HepG2 (cell line): ENCODE results near the gene ETFB. TPM values are rescaled to one million over a fixed set of nuclear protein-coding genes. Genes with fewer than 3 reads are reported as not detected.
A peak's percentile ranks its signal among the peaks of the same experiment; 100 is the strongest.

Experiments
- AGO1 ChIP-seq: fragments of 200-400 bp; formaldehyde crosslinking; IDR thresholded peaks from 2 replicates; pipeline ENCODE4 v1.6.1; 2017; ENCODE audit warnings: mild to moderate bottlenecking, low read depth, low read length, moderate library complexity; ENCODE audit not compliant: poor library complexity, severe bottlenecking
- AGO2 ChIP-seq: fragments of 200-400 bp; formaldehyde crosslinking; optimal IDR thresholded peaks from 2 replicates; pipeline ENCODE3; 2017; ENCODE audit warnings: mild to moderate bottlenecking, low read depth, low read length, moderate library complexity
- FLYWCH1 ChIP-seq: sonication (generic); formaldehyde crosslinking; IDR thresholded peaks from 2 replicates; pipeline ENCODE4 v1.8.1; 2023; ENCODE audit warnings: mild to moderate bottlenecking, missing genetic modification reagents
- FOXC1 ChIP-seq: sonication (generic); formaldehyde crosslinking; IDR thresholded peaks from 2 replicates; pipeline ENCODE4 v1.8.0; 2022; ENCODE audit warnings: mild to moderate bottlenecking, missing genetic modification reagents, borderline replicate concordance
- HNRNPL ChIP-seq: fragments of 200-400 bp; formaldehyde crosslinking; IDR thresholded peaks from 2 replicates; pipeline ENCODE4 v1.6.1; 2017; ENCODE audit warnings: mild to moderate bottlenecking, low read depth, low read length
- LCORL ChIP-seq, 2 experiments: fragments of 450-650 bp in 1 of 2; sonication (generic) in 1 of 2; formaldehyde crosslinking in 1 of 2; IDR thresholded peaks; 2 replicates each; pipeline versions ENCODE4 v1.5.0 to v1.6.1; 2017 to 2020; ENCODE audit warnings: antibody characterized with exemption in 1 of 2, missing genetic modification reagents in 1 of 2
- NFIC ChIP-seq: IDR thresholded peaks from 2 replicates; pipeline ENCODE4 v1.6.1; 2012; ENCODE audit warnings: mild to moderate bottlenecking, low read length, inconsistent platforms
- ZC3H13 ChIP-seq: sonication (generic); formaldehyde crosslinking; IDR thresholded peaks from 2 replicates; pipeline ENCODE4 v1.8.1; 2023; ENCODE audit warnings: mild to moderate bottlenecking, missing genetic modification reagents, moderate library complexity
- ZFX ChIP-seq: sonication (generic); formaldehyde crosslinking; IDR thresholded peaks from 2 replicates; pipeline ENCODE4 v1.4.0; 2020; ENCODE audit warnings: mild to moderate bottlenecking, low read depth, missing genetic modification reagents, moderate library complexity
- ZNF263 ChIP-seq: sonication (generic); formaldehyde crosslinking; IDR thresholded peaks from 2 replicates; pipeline ENCODE4 v1.4.0; 2020; ENCODE audit warnings: missing genetic modification reagents
- ZNF431 ChIP-seq: sonication (generic); formaldehyde crosslinking; IDR thresholded peaks from 2 replicates; pipeline ENCODE4 v1.9.0; 2022; ENCODE audit warnings: missing genetic modification reagents, low read depth, mild to moderate bottlenecking, borderline replicate concordance
- polyA plus RNA-seq, 8 experiments: library from polyadenylated mRNA; depleted of rRNA in 3 of 8; stranded (reverse) in 7 of 8; unstranded in 1 of 8; fragments of >200 nt; fragmentation: Illumina TruSeq in 4 of 8; extraction: Trizol in 4 of 8; gene quantifications; 2 replicates each; pipeline versions ENCODE4 v1.2.1 to v1.2.3, GENCODE V29; 2011 to 2016; ENCODE audit warnings: low read depth in 4 of 8, missing spikeins in 1 of 8, mixed read lengths in 1 of 8; ENCODE audit not compliant: insufficient read depth in 1 of 8
- total RNA-seq, 5 experiments: library from RNA; depleted of rRNA; stranded (reverse); fragments of >200 nt; fragmentation: Illumina TruSeq; extraction: Trizol; gene quantifications; 2 replicates each; pipeline ENCODE4 v1.2.3, GENCODE V29; 2016; ENCODE audit warnings: low read depth in 1 of 5
- TF ChIP-seq, protein P1 (sequence below): sonication (generic); formaldehyde crosslinking; IDR thresholded peaks from 2 replicates; pipeline ENCODE4 v1.4.0; 2020; ENCODE audit warnings: missing genetic modification reagents
- TF ChIP-seq, protein P2 (sequence below): sonication (generic); formaldehyde crosslinking; conservative IDR thresholded peaks from 2 replicates; pipeline ENCODE4 v1.8.1; 2023; ENCODE audit warnings: missing genetic modification reagents
- TF ChIP-seq, protein P3 (sequence below): sonication (generic); formaldehyde crosslinking; IDR thresholded peaks from 2 replicates; pipeline ENCODE4 v1.4.0; 2020; ENCODE audit warnings: missing genetic modification reagents
- TF ChIP-seq, protein P4 (sequence below): sonication (generic); formaldehyde crosslinking; IDR thresholded peaks from 2 replicates; pipeline ENCODE4 v1.5.0; 2020; ENCODE audit warnings: missing genetic modification reagents, mild to moderate bottlenecking, borderline replicate concordance

The ETFB gene
- total and polyA plus RNA-seq, 2 of the 13 experiments (the other 11 are each of a cell fraction or from before 2014, with no cell fraction given), result 678 to 1,314 TPM

DNA sequence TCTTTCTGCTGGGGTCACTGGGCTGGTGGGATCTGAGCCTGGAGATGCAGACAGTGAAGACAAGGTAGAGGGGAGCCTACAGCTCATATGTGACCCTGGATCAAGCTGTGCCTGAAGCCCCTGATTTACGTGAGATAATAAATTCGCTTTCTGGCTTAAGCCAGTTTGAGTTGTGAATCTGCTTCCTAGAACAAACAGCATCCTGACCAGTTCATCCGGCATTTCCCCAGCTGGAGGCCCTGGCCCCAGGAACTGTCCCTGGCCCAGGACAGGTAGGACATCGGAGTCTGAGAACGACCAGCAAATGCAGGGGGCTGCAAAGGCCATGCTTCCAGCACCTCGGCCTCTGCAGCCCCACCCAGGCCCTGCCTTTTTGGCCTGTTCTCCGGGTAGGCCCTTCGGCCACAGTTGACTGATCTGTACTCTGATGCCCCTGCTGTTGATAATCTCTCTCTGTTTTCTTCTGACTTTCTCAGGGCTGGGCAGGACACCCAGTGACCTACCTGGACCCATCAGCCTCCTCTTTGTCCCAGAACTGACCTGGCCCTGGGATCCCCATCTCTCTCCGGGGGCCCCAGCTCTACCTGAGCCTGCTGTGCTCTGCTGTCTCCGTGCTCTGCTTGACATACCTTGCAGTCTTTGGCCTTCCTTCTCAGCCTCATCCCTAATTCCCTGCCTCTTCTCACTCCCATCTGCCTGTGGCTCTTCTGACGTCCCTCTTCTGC lies 14.8 kb downstream of the ETFB start (continued):
- TF ChIP-seq, protein P1, sequence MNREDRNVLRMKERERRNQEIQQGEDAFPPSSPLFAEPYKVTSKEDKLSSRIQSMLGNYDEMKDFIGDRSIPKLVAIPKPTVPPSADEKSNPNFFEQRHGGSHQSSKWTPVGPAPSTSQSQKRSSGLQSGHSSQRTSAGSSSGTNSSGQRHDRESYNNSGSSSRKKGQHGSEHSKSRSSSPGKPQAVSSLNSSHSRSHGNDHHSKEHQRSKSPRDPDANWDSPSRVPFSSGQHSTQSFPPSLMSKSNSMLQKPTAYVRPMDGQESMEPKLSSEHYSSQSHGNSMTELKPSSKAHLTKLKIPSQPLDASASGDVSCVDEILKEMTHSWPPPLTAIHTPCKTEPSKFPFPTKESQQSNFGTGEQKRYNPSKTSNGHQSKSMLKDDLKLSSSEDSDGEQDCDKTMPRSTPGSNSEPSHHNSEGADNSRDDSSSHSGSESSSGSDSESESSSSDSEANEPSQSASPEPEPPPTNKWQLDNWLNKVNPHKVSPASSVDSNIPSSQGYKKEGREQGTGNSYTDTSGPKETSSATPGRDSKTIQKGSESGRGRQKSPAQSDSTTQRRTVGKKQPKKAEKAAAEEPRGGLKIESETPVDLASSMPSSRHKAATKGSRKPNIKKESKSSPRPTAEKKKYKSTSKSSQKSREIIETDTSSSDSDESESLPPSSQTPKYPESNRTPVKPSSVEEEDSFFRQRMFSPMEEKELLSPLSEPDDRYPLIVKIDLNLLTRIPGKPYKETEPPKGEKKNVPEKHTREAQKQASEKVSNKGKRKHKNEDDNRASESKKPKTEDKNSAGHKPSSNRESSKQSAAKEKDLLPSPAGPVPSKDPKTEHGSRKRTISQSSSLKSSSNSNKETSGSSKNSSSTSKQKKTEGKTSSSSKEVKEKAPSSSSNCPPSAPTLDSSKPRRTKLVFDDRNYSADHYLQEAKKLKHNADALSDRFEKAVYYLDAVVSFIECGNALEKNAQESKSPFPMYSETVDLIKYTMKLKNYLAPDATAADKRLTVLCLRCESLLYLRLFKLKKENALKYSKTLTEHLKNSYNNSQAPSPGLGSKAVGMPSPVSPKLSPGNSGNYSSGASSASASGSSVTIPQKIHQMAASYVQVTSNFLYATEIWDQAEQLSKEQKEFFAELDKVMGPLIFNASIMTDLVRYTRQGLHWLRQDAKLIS, result 0 out of 2 replicates have a peak, but pooled peaks have one; percentile 10
- TF ChIP-seq, protein P2, sequence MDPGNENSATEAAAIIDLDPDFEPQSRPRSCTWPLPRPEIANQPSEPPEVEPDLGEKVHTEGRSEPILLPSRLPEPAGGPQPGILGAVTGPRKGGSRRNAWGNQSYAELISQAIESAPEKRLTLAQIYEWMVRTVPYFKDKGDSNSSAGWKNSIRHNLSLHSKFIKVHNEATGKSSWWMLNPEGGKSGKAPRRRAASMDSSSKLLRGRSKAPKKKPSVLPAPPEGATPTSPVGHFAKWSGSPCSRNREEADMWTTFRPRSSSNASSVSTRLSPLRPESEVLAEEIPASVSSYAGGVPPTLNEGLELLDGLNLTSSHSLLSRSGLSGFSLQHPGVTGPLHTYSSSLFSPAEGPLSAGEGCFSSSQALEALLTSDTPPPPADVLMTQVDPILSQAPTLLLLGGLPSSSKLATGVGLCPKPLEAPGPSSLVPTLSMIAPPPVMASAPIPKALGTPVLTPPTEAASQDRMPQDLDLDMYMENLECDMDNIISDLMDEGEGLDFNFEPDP (CRISPR knock-in tag), result 0 out of 2 replicates have a peak, but pooled peaks have one; percentile 66
- TF ChIP-seq, protein P3, sequence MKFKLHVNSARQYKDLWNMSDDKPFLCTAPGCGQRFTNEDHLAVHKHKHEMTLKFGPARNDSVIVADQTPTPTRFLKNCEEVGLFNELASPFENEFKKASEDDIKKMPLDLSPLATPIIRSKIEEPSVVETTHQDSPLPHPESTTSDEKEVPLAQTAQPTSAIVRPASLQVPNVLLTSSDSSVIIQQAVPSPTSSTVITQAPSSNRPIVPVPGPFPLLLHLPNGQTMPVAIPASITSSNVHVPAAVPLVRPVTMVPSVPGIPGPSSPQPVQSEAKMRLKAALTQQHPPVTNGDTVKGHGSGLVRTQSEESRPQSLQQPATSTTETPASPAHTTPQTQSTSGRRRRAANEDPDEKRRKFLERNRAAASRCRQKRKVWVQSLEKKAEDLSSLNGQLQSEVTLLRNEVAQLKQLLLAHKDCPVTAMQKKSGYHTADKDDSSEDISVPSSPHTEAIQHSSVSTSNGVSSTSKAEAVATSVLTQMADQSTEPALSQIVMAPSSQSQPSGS (CRISPR knock-in tag), result 0 out of 2 replicates have a peak, but pooled peaks have one; percentile 26
- TF ChIP-seq ZNF431 (CRISPR knock-in tag) (0 out of 2 replicates have a peak, but pooled peaks have one; percentile 25), ZC3H13 (no peak), HNRNPL (0 out of 2 replicates have a peak, but pooled peaks have one; percentile 51), ZFX (CRISPR knock-in tag) (peak; percentile 34; the same call in 1 of the 2 replicates), AGO1 (peak; percentile 46), AGO2 (peak; percentile 94), FOXC1 (CRISPR knock-in tag) (0 out of 2 replicates have a peak, but pooled peaks have one; percentile 28), FLYWCH1 (CRISPR knock-in tag) (no peak), ZNF263 (0 out of 2 replicates have a peak, but pooled peaks have one; percentile 36), LCORL (IDR thresholded peaks at IDR 0.05) (no peak), LCORL (CRISPR knock-in tag; IDR thresholded peaks at IDR 0.05) (0 out of 2 replicates have a peak, but pooled peaks have one; percentile 24), NFIC (0 out of 2 replicates have a peak, but pooled peaks have one; percentile 18)
- TF ChIP-seq, protein P4, sequence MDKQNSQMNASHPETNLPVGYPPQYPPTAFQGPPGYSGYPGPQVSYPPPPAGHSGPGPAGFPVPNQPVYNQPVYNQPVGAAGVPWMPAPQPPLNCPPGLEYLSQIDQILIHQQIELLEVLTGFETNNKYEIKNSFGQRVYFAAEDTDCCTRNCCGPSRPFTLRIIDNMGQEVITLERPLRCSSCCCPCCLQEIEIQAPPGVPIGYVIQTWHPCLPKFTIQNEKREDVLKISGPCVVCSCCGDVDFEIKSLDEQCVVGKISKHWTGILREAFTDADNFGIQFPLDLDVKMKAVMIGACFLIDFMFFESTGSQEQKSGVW (CRISPR knock-in tag), result peak; percentile 51; the same call in 1 of the 2 replicates
- TF ChIP-seq, all 625 proteins: peak for 29
